ENCODE measurements around the gene ASIP. TPM values are rescaled to one million over a fixed set of nuclear protein-coding genes. Genes with fewer than 3 reads are reported as not detected.

Gene ASIP
- polyA plus RNA-seq, 1 donor (not counting 4 experiments of a cell fraction or from before 2014, with no cell fraction given): not detected

GRCh38 chr20:34310481-34311117 lies 69.4 kb downstream of the ASIP start:
- no peak overlapping the region for H3K4me3 ChIP-seq (ENCODE audit: control insufficient read depth in 2 of 3, extremely low read depth in 1 of 3, insufficient read depth in 2 of 3, low read depth in 1 of 3, low read length in 3 of 3)
- TF ChIP-seq EZH2 (IDR thresholded peaks at IDR 0.05; ENCODE audit: low read length) (no peak), CTCF (optimal IDR thresholded peaks at IDR 0.05 in 1 of 3, IDR thresholded peaks at IDR 0.05 in 1 of 3, conservative IDR thresholded peaks at IDR 0.05 in 1 of 3; ENCODE audit: extremely low read depth in 1 of 3, insufficient read depth in 2 of 3, low read length in 3 of 3) (no peak)
- no peak overlapping the region for H3K9ac ChIP-seq (ENCODE audit: control insufficient read depth, extremely low read depth, insufficient read depth, low read length)
- no peaks in the 10 kb centered on the region for H4K20me1 ChIP-seq (ENCODE audit: control insufficient read depth, extremely low read depth, insufficient read depth, low read length)
- no peaks in the 10 kb centered on the region for H3K9me1 ChIP-seq (ENCODE audit: control insufficient read depth, extremely low read depth, insufficient read depth, low read length)
- peaks cover 2% of the 10 kb centered on the region for H3K9me3 ChIP-seq (ENCODE audit: control insufficient read depth, low read depth, low read length)
- no peaks in the 10 kb centered on the region for H3K36me3 ChIP-seq (ENCODE audit: control insufficient read depth in 2 of 2, extremely low read depth in 1 of 2, insufficient read depth in 2 of 2, low read length in 2 of 2)
- no peaks in the 10 kb centered on the region for H3K27me3 ChIP-seq (ENCODE audit: control insufficient read depth, extremely low read depth, insufficient read depth, low read length)
- DNase-seq (ENCODE audit: low read depth, low spot score): no peak
- H3K79me2 ChIP-seq (ENCODE audit: control insufficient read depth, insufficient read depth, low read length): no peaks in the 10 kb centered on the region
- no peak overlapping the region for H3K27ac ChIP-seq (ENCODE audit: control insufficient read depth, insufficient read depth, low read length)
- FAIRE-seq: no peak
- no peak overlapping the region for H2AFZ ChIP-seq (ENCODE audit: control insufficient read depth, low read length)
- dilution Hi-C loops (cut with MboI; ENCODE audit: extremely low pct_ligation_motif_present, low sequenced_read_pairs): no loop called here
- H3K4me2 ChIP-seq (ENCODE audit: control insufficient read depth, extremely low read depth, insufficient read depth, low read depth, low read length): no peak overlapping the region
- H3K4me1 ChIP-seq (ENCODE audit: control insufficient read depth, extremely low read depth, insufficient read depth, low read length): peaks cover 38% of the 10 kb centered on the region

GRCh38 chr20:34311118-34312023 lies 70.1 kb downstream of the ASIP start:
- dilution Hi-C loops (cut with MboI; ENCODE audit: extremely low pct_ligation_motif_present, low sequenced_read_pairs): no loop called here
- Histone ChIP-seq H3K9me3 (ENCODE audit: control insufficient read depth, low read depth, low read length) (peaks cover 2% of the 10 kb centered on the region), H3K79me2 (ENCODE audit: control insufficient read depth, insufficient read depth, low read length) (no peaks in the 10 kb centered on the region), H2AFZ (ENCODE audit: control insufficient read depth, low read length) (peak overlapping the region; percentile 79), H3K27me3 (ENCODE audit: control insufficient read depth, extremely low read depth, insufficient read depth, low read length) (no peaks in the 10 kb centered on the region), H3K9ac (ENCODE audit: control insufficient read depth, extremely low read depth, insufficient read depth, low read length) (peak overlapping the region; percentile 40), H3K4me1 (ENCODE audit: control insufficient read depth, extremely low read depth, insufficient read depth, low read length) (peaks cover 38% of the 10 kb centered on the region), H4K20me1 (ENCODE audit: control insufficient read depth, extremely low read depth, insufficient read depth, low read length) (no peaks in the 10 kb centered on the region), H3K9me1 (ENCODE audit: control insufficient read depth, extremely low read depth, insufficient read depth, low read length) (no peaks in the 10 kb centered on the region), H3K4me2 (ENCODE audit: control insufficient read depth, extremely low read depth, insufficient read depth, low read depth, low read length) (peak overlapping the region; percentile 75), H3K4me3 (ENCODE audit: control insufficient read depth in 2 of 3, extremely low read depth in 1 of 3, insufficient read depth in 2 of 3, low read depth in 1 of 3, low read length in 3 of 3) (peak overlapping the region in 2 of 3 experiments; percentile 22 to 62), H3K27ac (ENCODE audit: control insufficient read depth, insufficient read depth, low read length) (no peak overlapping the region), H3K36me3 (ENCODE audit: control insufficient read depth in 2 of 2, extremely low read depth in 1 of 2, insufficient read depth in 2 of 2, low read length in 2 of 2) (no peaks in the 10 kb centered on the region)
- FAIRE-seq: no peak
- DNase-seq (ENCODE audit: low read depth, low spot score): no peak
- TF ChIP-seq EZH2 (IDR thresholded peaks at IDR 0.05; ENCODE audit: low read length): no peak
- peak in 1 of 3 experiments; percentile 34 for TF ChIP-seq CTCF (optimal IDR thresholded peaks at IDR 0.05 in 1 of 3, IDR thresholded peaks at IDR 0.05 in 1 of 3, conservative IDR thresholded peaks at IDR 0.05 in 1 of 3; ENCODE audit: extremely low read depth in 1 of 3, insufficient read depth in 2 of 3, low read length in 3 of 3)

All from keratinocyte (primary cell).